MV-4-11 (cell line): ENCODE results near the gene NMB.
A peak's percentile ranks its signal among the peaks of the same experiment; 100 is the strongest.
"Not testable (repeated sequence)": the region's sequence is repeated elsewhere in the genome, so short reads cannot be mapped to it uniquely, and the experiment has no call there.

Experiments
- DNase-seq: peaks from one replicate; lab custom pipeline; 2025; lab: John Stamatoyannopoulos, UW

The NMB gene

GRCh38 chr15:84654689-84655453 lies 3.1 kb downstream of the NMB start:
- peak; percentile 78 for DNase-seq

- DNase-seq: peak; percentile 87
Measured at GRCh38 chr15:84653910-84654688, 3.9 kb downstream of the NMB start, which contains the start of gene WDR73. WDR73 (minus strand) TSS chr15:84654283; CDS start chr15:84654274, 9 bp downstream.

- DNase-seq: no peak
Measured at GRCh38 chr15:84653584-84653909, 4.5 kb downstream of the NMB start.

GRCh38 chr15:84649706-84650105 lies 8.3 kb downstream of the NMB start:
- no peak for DNase-seq

- DNase-seq: peak; percentile 34
Measured at GRCh38 chr15:84648539-84648938, 9.5 kb downstream of the NMB start.

- no peak for DNase-seq
Measured at GRCh38 chr15:84647726-84648125, 10.3 kb downstream of the NMB start.

- no peak for DNase-seq
Measured at GRCh38 chr15:84645997-84646396, 12.0 kb downstream of the NMB start.

- no peak for DNase-seq
Measured at GRCh38 chr15:84645496-84645895, 12.5 kb downstream of the NMB start.

- no peak for DNase-seq
Measured at GRCh38 chr15:84643838-84644237, 14.2 kb downstream of the NMB start.

- DNase-seq: not testable (repeated sequence)
Measured at GRCh38 chr15:84642640-84643039, 15.4 kb downstream of the NMB start.

GRCh38 chr15:84641871-84642270 lies 16.1 kb downstream of the NMB start:
- not testable (repeated sequence) for DNase-seq

GRCh38 chr15:84638103-84638502 lies 19.9 kb downstream of the NMB start:
- DNase-seq: no peak

- no peak for DNase-seq
Measured at GRCh38 chr15:84634228-84634837, 23.7 kb downstream of the NMB start.

GRCh38 chr15:84633311-84634227 lies 24.4 kb downstream of the NMB start:
- DNase-seq: peak; percentile 46

GRCh38 chr15:84631706-84632272 lies 26.2 kb downstream of the NMB start:
- no peak for DNase-seq

GRCh38 chr15:84629033-84629432 lies 29.0 kb downstream of the NMB start:
- no peak for DNase-seq

GRCh38 chr15:84625123-84625522 lies 32.9 kb downstream of the NMB start:
- no peak for DNase-seq

GRCh38 chr15:84624359-84624758 lies 33.6 kb downstream of the NMB start:
- DNase-seq: no peak

GRCh38 chr15:84621358-84621979 lies 36.5 kb downstream of the NMB start:
- no peak for DNase-seq

GRCh38 chr15:84620626-84621025 lies 37.4 kb downstream of the NMB start:
- no peak for DNase-seq

- peak; percentile 69 for DNase-seq
Measured at GRCh38 chr15:84616235-84616634, 41.8 kb downstream of the NMB start.
